Tibial artery (tissue), 4 donors: ENCODE data around the gene CGB1.

ENCODE experiments used
- DNase-seq, 2 donors: peaks; one replicate each; pipeline ENCODE4 v3.0.0-alpha.2; 2019
- H3K27ac ChIP-seq, 2 donors: fragments of 200-600 bp; sonication (generic) in 1 of 2; 1 replicate in 1 of 2; 2 replicates in 1 of 2; pipeline ENCODE4 v1.5.1; 2018 to 2019; ENCODE audit warnings: mild to moderate bottlenecking in 1 of 2
- H3K27me3 ChIP-seq, 2 donors: fragments of 200-600 bp; sonication (generic) in 1 of 2; one replicate each; pipeline versions ENCODE4 v1.5.1 to v1.6.0; 2016 to 2019
- H3K36me3 ChIP-seq, 3 donors: fragments of 200-600 bp; sonication (generic) in 2 of 3; one replicate each; pipeline ENCODE4 v1.5.1; 2016 to 2019; ENCODE audit warnings: mild to moderate bottlenecking in 2 of 3
- H3K4me1 ChIP-seq, 4 donors: fragments of 200-600 bp; sonication (generic) in 2 of 4; 1 replicate in 3 of 4; 2 replicates in 1 of 4; pipeline ENCODE4 v1.5.1; 2016 to 2019
- H3K4me3 ChIP-seq, 2 donors: fragments of 200-600 bp; sonication (generic) in 1 of 2; 1 replicate in 1 of 2; 2 replicates in 1 of 2; pipeline ENCODE4 v1.5.1; 2018 to 2019; ENCODE audit warnings: mild to moderate bottlenecking in 2 of 2
- H3K9me3 ChIP-seq, 3 donors: fragments of 200-600 bp; sonication (generic) in 1 of 3; one replicate each; pipeline ENCODE4 v1.5.1; 2016 to 2019
- intact Hi-C: fragments of 100-400 bp; cut with DNase I; formaldehyde crosslinking; loops from one replicate; pipeline ENCODE4 v1.15.0; 2023; ENCODE audit warnings: low total_unique reads
- TF ChIP-seq, protein P1 (sequence below), 2 experiments: fragments of 200-600 bp in 1 of 2; fragments of 450-650 bp in 1 of 2; IDR thresholded peaks; one replicate each; pipeline ENCODE4 v1.5.1; 2017 to 2019; ENCODE audit warnings: antibody characterized with exemption in 2 of 2, mild to moderate bottlenecking in 1 of 2, moderate library complexity in 1 of 2

The CGB1 gene

GRCh38 chr19:48989701-48990291 is 46.9 kb downstream of the CGB1 start:
- intact Hi-C loops = loop anchor here (10.0 kb wide), 1 partner anchor 345 kb away; the partner anchor contains the start of gene CA11
- Histone ChIP-seq H3K4me3 (no peak overlapping the region), H3K4me1 (peaks cover 0 to 36% (median 32%) of the 10 kb centered on the region in 4 donors), H3K9me3 (no peaks in the 10 kb centered on the region), H3K27me3 (no peaks in the 10 kb centered on the region), H3K36me3 (peaks cover 24 to 51% (median 34%) of the 10 kb centered on the region in 3 donors), H3K27ac (peak overlapping the region; percentile 16 to 98)
- TF ChIP-seq, protein P1, sequence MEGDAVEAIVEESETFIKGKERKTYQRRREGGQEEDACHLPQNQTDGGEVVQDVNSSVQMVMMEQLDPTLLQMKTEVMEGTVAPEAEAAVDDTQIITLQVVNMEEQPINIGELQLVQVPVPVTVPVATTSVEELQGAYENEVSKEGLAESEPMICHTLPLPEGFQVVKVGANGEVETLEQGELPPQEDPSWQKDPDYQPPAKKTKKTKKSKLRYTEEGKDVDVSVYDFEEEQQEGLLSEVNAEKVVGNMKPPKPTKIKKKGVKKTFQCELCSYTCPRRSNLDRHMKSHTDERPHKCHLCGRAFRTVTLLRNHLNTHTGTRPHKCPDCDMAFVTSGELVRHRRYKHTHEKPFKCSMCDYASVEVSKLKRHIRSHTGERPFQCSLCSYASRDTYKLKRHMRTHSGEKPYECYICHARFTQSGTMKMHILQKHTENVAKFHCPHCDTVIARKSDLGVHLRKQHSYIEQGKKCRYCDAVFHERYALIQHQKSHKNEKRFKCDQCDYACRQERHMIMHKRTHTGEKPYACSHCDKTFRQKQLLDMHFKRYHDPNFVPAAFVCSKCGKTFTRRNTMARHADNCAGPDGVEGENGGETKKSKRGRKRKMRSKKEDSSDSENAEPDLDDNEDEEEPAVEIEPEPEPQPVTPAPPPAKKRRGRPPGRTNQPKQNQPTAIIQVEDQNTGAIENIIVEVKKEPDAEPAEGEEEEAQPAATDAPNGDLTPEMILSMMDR (IDR thresholded peaks at IDR 0.05) = no peak
- no peak for DNase-seq

- no peaks in the 10 kb centered on the region for H3K27me3 ChIP-seq
- H3K27ac ChIP-seq = no peak overlapping the region
- no peak overlapping the region for H3K4me3 ChIP-seq
- intact Hi-C loops = no loop called here
- TF ChIP-seq, protein P1 (IDR thresholded peaks at IDR 0.05) = no peak
- DNase-seq = no peak
- no peaks in the 10 kb centered on the region for H3K9me3 ChIP-seq
- peaks cover 34 to 61% (median 44%) of the 10 kb centered on the region in 3 donors for H3K36me3 ChIP-seq
- H3K4me1 ChIP-seq = peaks cover 0 to 27% (median 24%) of the 10 kb centered on the region in 4 donors
These were observed 47.8 kb downstream of the CGB1 start for GRCh38 chr19:48988860-48989259.

DNA sequence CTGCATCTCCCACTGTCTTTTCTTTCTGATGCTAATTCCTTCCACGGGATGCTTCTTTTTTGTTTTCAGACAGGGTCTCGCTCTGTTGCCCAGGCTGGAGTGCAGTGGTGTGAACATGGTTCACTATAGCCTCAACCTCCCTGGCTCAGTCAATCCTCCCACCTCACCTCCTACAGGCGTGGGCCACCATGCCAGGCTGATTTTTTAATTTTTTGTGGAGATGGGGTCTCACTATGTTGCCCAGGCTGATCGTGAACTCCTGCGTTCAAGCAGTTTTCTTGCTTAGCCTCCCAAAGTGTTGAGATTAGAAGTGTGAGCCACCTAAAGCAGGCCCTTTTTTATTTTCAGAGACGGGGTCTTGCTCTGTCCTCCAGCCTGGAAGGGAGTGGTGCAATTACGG is 48.4 kb downstream of the CGB1 start:
- intact Hi-C loops = no loop called here
- H3K27me3 ChIP-seq = no peaks in the 10 kb centered on the region
- no peaks in the 10 kb centered on the region for H3K9me3 ChIP-seq
- peaks cover 38 to 65% (median 47%) of the 10 kb centered on the region in 3 donors for H3K36me3 ChIP-seq
- no peak overlapping the region for H3K27ac ChIP-seq
- no peak for DNase-seq
- TF ChIP-seq, protein P1 (IDR thresholded peaks at IDR 0.05) = no peak
- no peak overlapping the region for H3K4me3 ChIP-seq
- peaks cover 0 to 27% (median 24%) of the 10 kb centered on the region in 4 donors for H3K4me1 ChIP-seq

DNA sequence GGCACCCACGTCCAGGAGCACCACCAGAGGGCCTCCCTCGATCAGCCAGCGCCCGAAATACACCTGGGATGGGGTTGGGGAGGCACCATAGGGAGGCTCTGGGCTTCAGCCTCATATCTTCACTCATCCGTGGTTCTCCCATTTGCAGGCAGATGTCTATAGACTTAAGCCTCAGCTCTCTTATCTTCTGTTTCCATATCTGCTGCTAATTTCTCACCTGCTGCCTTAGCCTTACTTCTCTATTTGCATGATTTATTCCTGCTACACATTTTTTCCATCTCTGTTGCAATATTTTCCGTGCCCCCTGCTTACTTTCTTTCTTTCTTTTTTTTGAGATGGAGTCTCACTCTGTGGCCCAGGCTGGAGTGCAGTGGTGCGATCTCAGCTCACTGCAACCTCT is 49.4 kb downstream of the CGB1 start:
- no peak for DNase-seq
- TF ChIP-seq, protein P1 (IDR thresholded peaks at IDR 0.05) = no peak
- H3K9me3 ChIP-seq = no peaks in the 10 kb centered on the region
- H3K4me1 ChIP-seq = peaks cover 0 to 27% (median 24%) of the 10 kb centered on the region in 4 donors
- H3K4me3 ChIP-seq = no peak overlapping the region
- intact Hi-C loops = no loop called here
- no peaks in the 10 kb centered on the region for H3K27me3 ChIP-seq
- H3K27ac ChIP-seq = no peak overlapping the region
- H3K36me3 ChIP-seq = peaks cover 47 to 75% (median 57%) of the 10 kb centered on the region in 3 donors

GRCh38 chr19:48986211-48986610 is 50.5 kb downstream of the CGB1 start:
- intact Hi-C loops = no loop called here
- no peaks in the 10 kb centered on the region for H3K27me3 ChIP-seq
- peaks cover 0 to 18% (median 15%) of the 10 kb centered on the region in 4 donors for H3K4me1 ChIP-seq
- TF ChIP-seq, protein P1 (IDR thresholded peaks at IDR 0.05) = no peak
- H3K9me3 ChIP-seq = no peaks in the 10 kb centered on the region
- H3K4me3 ChIP-seq = no peak overlapping the region
- no peak for DNase-seq
- H3K36me3 ChIP-seq = peaks cover 57 to 86% (median 68%) of the 10 kb centered on the region in 3 donors
- no peak overlapping the region for H3K27ac ChIP-seq
